Epithelial cell of proximal tubule (primary cell): ENCODE results near the gene KCNMB2. TPM values are rescaled to one million over a fixed set of nuclear protein-coding genes. Genes with fewer than 3 reads are reported as not detected.
"Not testable (repeated sequence)": the region's sequence is repeated elsewhere in the genome, so short reads cannot be mapped to it uniquely, and the experiment has no call there.

ENCODE experiments used
- DNase-seq: peaks from one replicate; pipeline ENCODE4 v3.0.0-alpha.2; 2011; ENCODE audit warnings: low read depth
- H3K4me3 ChIP-seq: 2 replicates; pipeline ENCODE4 v1.5.1; 2011; ENCODE audit warnings: low read depth, mild to moderate bottlenecking, low read length
- CTCF ChIP-seq: conservative IDR thresholded peaks from 2 replicates; pipeline ENCODE4 v1.5.1; 2012; ENCODE audit warnings: low read depth, mild to moderate bottlenecking, low read length
- total RNA-seq: library from RNA; depleted of rRNA; stranded (reverse); fragments of >200 nt; gene quantifications from 2 replicates; pipeline ENCODE4 v1.2.3, GENCODE V29; 2015

KCNMB2 gene
- total RNA-seq, 1 donor from 2014 or later: not detected

GRCh38 chr3:178741020-178741419 is 204.8 kb downstream of the KCNMB2 start:
- H3K4me3 ChIP-seq: no peak overlapping the region
- TF ChIP-seq CTCF: no peak
- no peak for DNase-seq

GRCh38 chr3:178743297-178743696 is 207.1 kb downstream of the KCNMB2 start:
- no peak overlapping the region for H3K4me3 ChIP-seq
- no peak for TF ChIP-seq CTCF
- DNase-seq: no peak

- DNase-seq, H3K4me3 ChIP-seq: not testable (repeated sequence)
Measured at GRCh38 chr3:178745861-178746655, 209.8 kb downstream of the KCNMB2 start.

- no peak for TF ChIP-seq CTCF
- DNase-seq: no peak
- H3K4me3 ChIP-seq: no peak overlapping the region
Measured at GRCh38 chr3:178748874-178749273, 212.6 kb downstream of the KCNMB2 start.

GRCh38 chr3:178749471-178749870 is 213.2 kb downstream of the KCNMB2 start:
- no peak for DNase-seq
- no peak for TF ChIP-seq CTCF
- no peak overlapping the region for H3K4me3 ChIP-seq

- DNase-seq: no peak
- TF ChIP-seq CTCF: no peak
- no peak overlapping the region for H3K4me3 ChIP-seq
Measured at GRCh38 chr3:178750639-178751300, 214.5 kb downstream of the KCNMB2 start.

- no peak for DNase-seq
- TF ChIP-seq CTCF: no peak
- no peak overlapping the region for H3K4me3 ChIP-seq
Measured at GRCh38 chr3:178752843-178753242, 216.6 kb downstream of the KCNMB2 start.
